Fibroblast of skin of scalp (primary cell): Measurements from ENCODE around the gene HNRNPCL1. TPM values are rescaled to one million over a fixed set of nuclear protein-coding genes. Genes with fewer than 3 reads are reported as not detected.
"Not testable (repeated sequence)": the region's sequence is repeated elsewhere in the genome, so short reads cannot be mapped to it uniquely, and the experiment has no call there.

Source experiments
- DNase-seq: peaks from one replicate; pipeline ENCODE4 v3.0.0-alpha.2; 2013
- polyA plus RNA-seq, 2 experiments: library from polyadenylated mRNA; unstranded; fragments of 120-200 nt; gene quantifications; one replicate each; pipeline ENCODE4 v1.2.1, GENCODE V29; 2013; ENCODE audit not compliant: insufficient read length in 2 of 2

The HNRNPCL1 gene
- not detected for polyA plus RNA-seq (2013, experiment 1 of 2; ENCODE audit: insufficient read length)
- not detected for polyA plus RNA-seq (2013, experiment 2 of 2; ENCODE audit: insufficient read length)

DNA sequence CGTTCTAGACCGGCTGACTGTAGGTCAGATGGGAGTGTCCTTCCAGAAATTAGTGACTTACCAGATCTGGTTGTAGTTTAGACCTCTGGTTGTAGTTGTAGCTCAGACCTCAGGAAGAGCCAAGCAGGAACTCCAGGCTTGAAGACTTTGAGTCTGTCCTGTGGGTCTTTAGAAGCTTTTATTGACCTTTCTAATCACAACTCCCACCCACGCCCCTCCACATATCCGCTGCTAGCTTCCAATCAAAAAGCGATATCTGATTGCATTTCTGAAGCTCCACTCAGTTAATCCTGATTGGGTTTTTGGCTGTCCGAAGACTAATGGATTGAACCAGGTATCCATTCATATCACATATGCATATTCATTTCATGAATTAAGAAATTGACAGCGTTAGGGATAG, at the start of gene HNRNPCL1:
HNRNPCL1 (minus strand) TSS at position 101 of the 400 bp plus-strand sequence. CDS start 431 bp downstream, outside the sequence.
- not testable (repeated sequence) for DNase-seq

DNA sequence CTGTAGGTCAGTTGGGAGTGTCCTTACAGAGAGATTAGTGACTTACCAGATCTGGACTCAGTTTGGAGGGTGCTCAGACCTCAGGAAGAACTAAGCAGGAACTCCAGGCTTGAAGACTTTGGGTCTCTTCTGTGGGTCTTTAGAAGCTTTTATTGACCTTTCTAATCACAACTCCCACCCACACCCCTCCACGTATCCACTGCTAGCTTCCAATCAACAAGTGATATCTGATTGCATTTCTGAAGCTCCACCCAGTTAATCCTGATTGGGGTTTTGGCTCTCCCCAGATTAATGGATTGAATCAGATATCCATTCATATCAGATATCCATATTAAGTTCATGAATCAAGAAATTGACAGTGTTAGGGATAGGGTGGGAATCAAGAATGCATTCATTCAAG, 49.6 kb upstream of the HNRNPCL1 start, which contains the start of gene PRAMEF10:
PRAMEF10 (minus strand) TSS at position 101 of the 400 bp plus-strand sequence. CDS start 2,423 bp downstream, outside the sequence.
- DNase-seq: not testable (repeated sequence)

DNA sequence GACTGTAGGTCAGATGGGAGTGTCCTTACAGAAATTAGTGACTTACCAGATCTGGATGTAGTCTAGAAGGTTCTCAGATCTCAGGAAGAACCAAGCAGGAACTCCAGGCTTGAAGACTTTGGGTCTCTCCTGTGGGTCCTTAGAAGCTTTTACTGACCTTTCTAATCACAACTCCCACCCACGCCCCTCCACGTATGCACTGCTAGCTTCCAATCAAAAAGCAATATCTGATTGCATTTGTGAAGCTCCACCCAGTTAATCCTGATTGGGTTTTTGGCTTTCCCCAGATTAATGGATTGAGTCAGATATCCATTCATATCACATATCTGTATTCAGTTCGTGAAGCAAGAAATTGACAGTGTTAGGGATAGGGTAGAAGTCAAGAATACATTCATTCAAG, 37.6 kb upstream of the HNRNPCL1 start, which contains the start of gene PRAMEF4:
PRAMEF4 (minus strand) TSS at position 101 of the 400 bp plus-strand sequence. CDS start 2,807 bp downstream, outside the sequence.
- DNase-seq: not testable (repeated sequence)

DNA sequence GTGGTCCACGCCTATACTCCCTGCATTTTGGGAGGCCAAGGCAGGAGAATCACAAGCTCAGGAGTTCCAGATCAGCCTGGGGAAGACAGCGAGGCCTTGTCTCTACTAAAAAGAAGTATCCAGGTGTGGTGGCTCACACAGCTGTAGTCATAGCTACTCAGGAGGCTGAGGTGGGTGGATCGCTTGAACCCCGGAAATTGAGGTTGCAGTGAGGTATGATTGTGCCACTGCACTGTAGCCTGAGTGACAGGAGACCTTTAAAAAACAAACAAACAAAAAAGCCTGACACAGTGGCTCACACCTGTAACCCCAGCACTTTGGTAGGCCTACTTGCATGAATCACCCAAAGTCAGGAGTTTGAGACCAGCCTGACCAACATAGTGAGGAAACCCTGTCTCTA, 29.9 kb upstream of the HNRNPCL1 start:
- DNase-seq: not testable (repeated sequence)

DNA sequence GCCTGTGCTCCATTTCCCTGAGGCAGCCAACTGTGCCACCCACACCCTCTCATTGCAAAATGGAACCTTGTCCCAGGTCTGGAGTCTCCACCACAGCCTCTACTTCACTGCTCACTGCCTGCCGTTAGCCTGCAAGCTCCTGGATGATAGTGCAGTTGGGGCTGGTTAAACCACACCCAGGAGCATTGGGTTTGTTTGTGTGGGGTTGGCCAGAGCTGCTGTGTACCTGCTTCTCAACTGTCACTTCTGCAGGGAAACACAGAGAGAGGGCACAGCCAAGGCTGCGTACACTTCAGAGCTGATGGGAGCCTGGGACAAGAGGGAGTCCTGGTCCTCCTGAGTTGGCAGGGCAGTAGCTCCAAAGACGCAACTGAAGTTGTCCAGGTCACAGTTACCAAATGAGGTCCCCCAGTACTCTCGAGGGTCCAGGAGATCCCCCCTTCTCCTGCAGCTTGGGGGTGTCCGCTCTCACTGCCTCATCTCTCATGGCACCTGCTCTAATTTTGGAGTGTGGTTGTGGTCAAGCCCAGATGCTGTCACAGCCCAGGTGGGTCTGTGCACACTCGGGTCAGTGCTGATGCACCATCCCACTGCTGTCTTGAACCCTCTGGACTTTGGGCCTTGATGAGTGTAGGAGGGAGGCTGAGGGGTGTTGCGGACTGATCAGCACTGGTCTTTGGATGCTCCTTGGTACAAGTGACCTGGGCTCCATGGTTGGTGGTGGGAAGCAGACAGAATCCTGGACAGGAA, 14.8 kb upstream of the HNRNPCL1 start:
- not testable (repeated sequence) for DNase-seq

DNA sequence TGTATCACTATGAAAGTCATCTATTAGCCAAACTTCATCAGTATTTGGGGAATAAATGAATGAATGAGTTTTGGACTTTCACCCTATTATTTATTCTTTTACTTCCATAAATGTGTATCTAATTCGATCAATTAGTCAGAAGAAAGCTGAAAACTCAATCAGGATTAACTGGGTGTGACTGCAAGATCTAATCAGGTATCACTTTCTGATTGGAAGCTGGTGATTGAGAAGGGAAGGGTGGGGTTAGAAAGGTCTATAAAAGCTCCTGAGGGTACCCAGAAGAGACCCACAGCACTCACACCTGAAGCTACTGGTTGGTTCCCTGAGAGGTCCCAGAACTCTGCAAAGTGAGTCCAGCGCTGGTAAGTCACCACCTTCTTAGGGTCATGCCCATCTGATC, 8.3 kb upstream of the HNRNPCL1 start, which contains the start of gene PRAMEF2:
PRAMEF2 (plus strand) TSS at position 301 of the 400 bp plus-strand sequence. CDS start 1,924 bp downstream, outside the sequence.
- not testable (repeated sequence) for DNase-seq

DNA sequence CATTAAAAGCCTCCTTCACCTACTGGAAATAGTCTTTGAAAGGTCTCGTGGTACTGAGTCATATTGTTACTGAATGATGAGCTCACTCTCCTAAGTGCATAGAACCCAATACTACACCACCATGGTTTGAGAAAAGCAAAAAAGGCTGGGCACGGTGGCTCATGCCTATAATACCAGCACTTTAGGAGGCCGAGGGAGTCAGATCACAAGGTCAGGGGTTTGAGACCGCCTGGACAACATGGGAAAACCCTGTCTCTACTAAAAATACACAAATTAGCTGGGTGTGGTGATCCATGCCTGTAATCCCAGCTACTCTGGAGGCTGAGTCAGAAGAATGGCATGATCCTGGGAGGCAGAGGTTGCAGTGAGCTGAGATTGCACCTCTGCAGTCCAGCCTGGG, 3.3 kb upstream of the HNRNPCL1 start:
- peak; percentile 0 for DNase-seq

DNA sequence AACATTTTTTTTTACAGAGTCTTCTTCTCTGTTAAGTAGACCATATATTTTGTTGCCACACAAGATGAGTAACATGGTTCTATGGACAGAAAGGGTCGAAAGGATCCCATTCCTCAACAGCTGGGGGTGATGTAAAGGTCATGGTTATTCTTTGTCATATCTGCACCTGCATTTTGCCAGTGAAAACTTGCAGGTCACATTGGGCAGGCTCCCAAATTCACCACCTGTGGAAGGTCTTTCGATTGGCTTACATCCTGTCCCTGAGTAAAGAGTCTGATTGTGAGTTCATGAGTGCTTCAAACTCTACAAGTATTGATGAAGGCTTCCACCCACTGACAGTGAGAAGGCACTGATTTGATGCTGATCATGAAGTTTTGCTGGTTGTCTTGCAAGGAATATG, 15.3 kb downstream of the HNRNPCL1 start:
- DNase-seq: not testable (repeated sequence)

DNA sequence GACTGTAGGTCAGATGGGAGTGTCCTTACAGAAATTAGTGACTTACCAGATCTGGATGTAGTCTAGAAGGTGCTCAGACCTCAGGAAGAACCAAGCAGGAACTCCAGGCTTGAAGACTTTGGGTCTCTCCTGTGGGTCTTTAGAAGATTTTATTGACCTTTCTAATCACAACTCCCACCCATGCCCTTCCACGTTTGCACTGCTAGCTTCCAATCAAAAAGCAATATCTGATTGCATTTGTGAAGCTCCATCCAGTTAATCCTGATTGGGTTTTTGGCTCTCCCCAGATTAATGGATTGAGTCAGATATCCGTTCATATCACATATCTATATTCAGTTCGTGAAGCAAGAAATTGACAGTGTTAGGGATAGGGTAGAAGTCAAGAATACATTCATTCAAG, 17.2 kb downstream of the HNRNPCL1 start, which contains the start of gene PRAMEF11:
PRAMEF11 (minus strand) TSS at position 101 of the 400 bp plus-strand sequence. CDS start 2,621 bp downstream, outside the sequence.
- not testable (repeated sequence) for DNase-seq

DNA sequence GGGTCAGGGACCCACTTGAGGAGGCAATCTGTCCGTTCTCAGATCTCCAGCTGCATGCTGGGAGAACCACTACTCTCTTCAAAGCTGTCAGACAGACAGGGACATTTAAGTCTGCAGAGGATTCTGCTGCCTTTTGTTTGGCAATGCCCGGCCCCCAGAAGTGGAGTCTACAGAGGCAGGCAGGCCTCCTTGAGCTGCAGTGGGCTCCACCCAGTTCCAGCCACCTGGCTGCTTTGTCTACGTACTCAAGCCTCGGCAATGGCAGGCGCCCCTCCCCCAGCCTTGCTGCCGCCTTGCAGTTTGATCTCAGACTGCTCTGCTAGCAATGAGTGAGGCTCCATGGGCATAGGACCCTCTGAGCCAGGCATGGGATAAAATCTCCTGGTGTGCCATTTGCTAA, 29.5 kb downstream of the HNRNPCL1 start:
- not testable (repeated sequence) for DNase-seq

DNA sequence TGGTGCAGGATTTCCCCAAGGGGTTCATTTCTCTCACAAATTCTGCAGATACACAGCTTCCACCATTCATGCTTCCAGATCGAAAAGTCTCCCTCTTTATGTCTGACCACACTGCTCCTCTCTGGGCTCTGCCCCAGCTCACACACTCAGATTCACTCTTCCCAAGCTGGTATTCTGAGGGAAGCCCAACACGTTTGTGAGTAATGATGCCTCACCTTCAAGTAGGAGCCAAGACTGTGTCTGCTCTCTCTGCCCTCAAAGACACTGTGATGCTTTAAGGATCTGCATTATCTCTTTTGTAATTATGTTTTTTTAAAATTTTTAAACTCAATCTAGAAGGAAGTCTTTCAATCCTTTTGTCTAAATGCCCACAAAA, 37.1 kb downstream of the HNRNPCL1 start:
- no peak for DNase-seq

DNA sequence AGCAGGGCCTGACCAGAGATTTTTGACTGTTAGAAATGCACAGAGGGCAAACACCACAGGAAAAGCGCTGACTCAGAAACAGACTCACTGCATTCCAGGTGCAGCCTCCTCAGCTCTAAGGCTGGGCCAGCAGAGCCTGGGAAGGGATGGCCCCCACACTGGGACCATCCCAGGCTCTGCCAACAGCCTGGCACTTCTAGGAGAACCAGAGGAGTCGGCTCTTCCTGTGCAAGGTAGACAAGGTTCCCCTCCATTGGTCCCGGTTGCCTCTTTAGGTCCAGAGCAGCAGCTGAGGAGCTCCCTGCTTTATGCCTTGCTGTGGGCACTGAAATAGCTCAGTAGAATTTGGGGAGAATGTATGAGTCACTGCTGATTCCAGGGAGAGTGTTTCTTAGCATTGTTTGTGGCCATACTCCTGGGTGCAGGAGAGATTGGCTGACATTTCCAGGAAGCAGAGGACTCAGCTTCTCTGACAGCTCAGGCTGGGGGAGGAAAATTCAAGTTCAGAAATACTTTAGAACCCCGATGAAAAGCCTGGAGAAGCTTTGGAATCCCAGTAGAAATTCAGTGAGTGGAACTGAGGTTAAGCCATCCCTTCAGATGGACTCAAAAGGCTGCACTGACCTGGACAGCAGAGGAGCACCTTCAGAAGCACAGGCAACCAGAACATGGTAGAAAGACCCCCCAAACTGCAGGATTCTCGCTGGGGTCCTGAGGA, 37.7 kb downstream of the HNRNPCL1 start:
- DNase-seq: peak; percentile 52

DNA sequence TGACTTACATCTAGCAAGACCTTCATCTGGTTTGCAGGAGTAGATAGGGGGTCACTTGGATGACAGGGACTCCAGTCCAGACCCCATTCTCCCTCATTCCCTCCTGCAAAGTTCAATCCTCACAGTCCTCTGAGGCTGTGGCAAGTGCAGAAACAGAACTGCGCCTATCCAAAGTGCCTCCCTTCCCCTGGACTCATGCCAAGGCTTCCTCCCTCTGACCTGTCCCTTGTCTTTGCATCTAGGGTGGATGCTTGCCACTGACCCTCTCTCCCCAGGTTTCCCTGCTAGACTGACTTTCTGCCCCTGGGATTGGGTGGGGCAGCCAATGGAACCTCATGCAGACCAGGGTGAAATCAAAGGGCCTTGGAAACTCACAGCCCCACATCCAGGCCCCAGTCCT, 38.6 kb downstream of the HNRNPCL1 start:
- DNase-seq: no peak

DNA sequence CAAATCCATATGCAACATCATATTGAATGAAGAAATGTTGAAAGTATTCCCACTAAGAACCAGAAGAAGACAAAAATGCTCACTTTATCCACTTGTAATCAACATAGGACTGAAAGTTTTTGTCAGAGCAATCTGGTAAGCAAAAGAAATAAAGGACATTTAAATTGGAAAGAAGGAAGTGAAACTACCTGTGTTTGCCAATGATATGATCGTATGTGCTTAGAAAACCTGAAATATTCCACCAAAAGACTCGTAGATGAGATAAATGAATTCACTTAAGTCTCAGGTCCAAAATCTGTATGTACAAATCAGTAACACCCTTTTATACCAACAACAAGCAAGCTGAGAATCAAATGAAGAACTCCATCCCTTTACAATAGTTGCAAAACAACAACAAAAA, 48.8 kb downstream of the HNRNPCL1 start:
- DNase-seq: no peak

DNA sequence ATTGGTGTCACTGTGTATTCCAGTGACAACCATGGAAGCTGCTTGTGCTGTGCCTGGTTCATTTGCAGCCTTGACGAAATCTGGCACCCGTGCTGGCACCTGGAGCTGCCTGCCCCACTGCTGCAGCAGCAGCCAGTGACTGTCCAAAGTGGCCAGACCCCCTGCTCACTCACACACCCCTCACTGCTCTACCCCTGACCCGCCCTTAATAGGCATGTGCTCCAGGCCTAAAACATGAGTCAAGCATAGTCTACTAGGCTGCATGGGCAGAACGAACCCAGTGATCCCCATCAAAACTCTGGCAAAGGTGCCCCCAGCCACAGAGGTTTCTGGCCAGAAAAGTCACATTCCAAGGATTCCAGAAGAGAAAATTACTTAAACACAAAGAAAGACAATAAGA, 49.6 kb downstream of the HNRNPCL1 start:
- DNase-seq: no peak
